GM18873 (cell line): ENCODE results near the gene TBX1.

Source experiments
- ATAC-seq: cut with Tn5 transposase; IDR thresholded peaks from one replicate; pipeline ENCODE4 v1.9.1; 2021; ENCODE audit warnings: mild to moderate bottlenecking, moderate library complexity, moderate number of reproducible peaks; ENCODE audit not compliant: unreplicated experiment, low FRiP score

Gene TBX1

GRCh38 chr22:19751497-19752245, 8.9 kb upstream of the TBX1 start:
- no peak for ATAC-seq

GRCh38 chr22:19753090-19753842, 7.3 kb upstream of the TBX1 start:
- ATAC-seq = no peak

- no peak for ATAC-seq
These were observed 6.4 kb upstream of the TBX1 start for GRCh38 chr22:19753996-19754700.

GRCh38 chr22:19754701-19755144, 5.9 kb upstream of the TBX1 start:
- no peak for ATAC-seq

- no peak for ATAC-seq
These were observed 5.3 kb upstream of the TBX1 start for GRCh38 chr22:19755145-19755710.

GRCh38 chr22:19755722-19756287, 4.8 kb upstream of the TBX1 start:
- ATAC-seq = no peak

GRCh38 chr22:19756288-19757128, 4.1 kb upstream of the TBX1 start:
- no peak for ATAC-seq

GRCh38 chr22:19757140-19757984, 3.2 kb upstream of the TBX1 start:
- ATAC-seq = no peak

- ATAC-seq = no peak
These were observed 2.3 kb upstream of the TBX1 start for GRCh38 chr22:19757985-19758895.

GRCh38 chr22:19758896-19759426, 1.6 kb upstream of the TBX1 start:
- no peak for ATAC-seq

- ATAC-seq = no peak
These were observed 1.0 kb upstream of the TBX1 start for GRCh38 chr22:19759427-19760057.

- no peak for ATAC-seq
These were observed 560 bp downstream of the TBX1 start for GRCh38 chr22:19760951-19761724.

GRCh38 chr22:19761725-19762567, 1.4 kb downstream of the TBX1 start:
- no peak for ATAC-seq

- no peak for ATAC-seq
These were observed 2.2 kb downstream of the TBX1 start for GRCh38 chr22:19762568-19763457.
